Caco-2 (cell line): ENCODE data around the gene DDX5. TPM values are rescaled to one million over a fixed set of nuclear protein-coding genes. Genes with fewer than 3 reads are reported as not detected.

Source experiments
- BruUV-seq: library from RNA; stranded (reverse); fragments of 400-500 nt; replicated peaks from 2 replicates; lab custom pipeline; 2021; lab: Mats Ljungman, UMichigan
- CTCF ChIA-PET: fragments of 300-600 bp; sonication (Branson Sonifier 250); formaldehyde crosslinking; loops from one replicate; lab custom pipeline; 2022; ENCODE audit warnings: antibody characterized with exemption; lab: Charles Lee
- POLR2A ChIA-PET: fragments of 300-600 bp; sonication (Branson Sonifier 250); formaldehyde crosslinking; loops from one replicate; lab custom pipeline; 2022; ENCODE audit warnings: antibody characterized with exemption; lab: Charles Lee
- DNase-seq, 2 experiments: peaks; one replicate each; pipeline versions ENCODE4 v3.0.0 to v3.0.0-alpha.2; 2020 to 2022
- H3K27me3 ChIP-seq: replicated peaks from 2 replicates; pipeline ENCODE4 v1.6.0; 2011; ENCODE audit warnings: low read length; ENCODE audit not compliant: control insufficient read depth, insufficient read depth
- H3K36me3 ChIP-seq: 2 replicates; pipeline ENCODE4 v1.5.1; 2011; ENCODE audit warnings: low read length; ENCODE audit not compliant: control insufficient read depth, insufficient read depth
- H3K4me1 ChIP-seq: fragments of 250-450 bp; sonication (Bioruptor Pico); 2 replicates; pipeline ENCODE4 v1.5.1; 2020; ENCODE audit warnings: mild to moderate bottlenecking
- H3K4me3 ChIP-seq: 2 replicates; pipeline ENCODE4 v1.5.1; 2011; ENCODE audit warnings: low read depth, mild to moderate bottlenecking, control low read depth, low read length
- H3K9me3 ChIP-seq: fragments of 250-450 bp; sonication (Bioruptor Pico); 2 replicates; pipeline ENCODE4 v1.5.1; 2020; ENCODE audit warnings: mild to moderate bottlenecking, moderate library complexity
- H3K27ac Mint-ChIP-seq: one replicate; pipeline ENCODE4 v1.8.0; 2022; ENCODE audit warnings: mixed read lengths; ENCODE audit not compliant: unreplicated experiment
- H3K27me3 Mint-ChIP-seq: one replicate; pipeline ENCODE4 v1.8.0; 2022; ENCODE audit warnings: mixed read lengths; ENCODE audit not compliant: insufficient read depth, unreplicated experiment
- H3K36me3 Mint-ChIP-seq: one replicate; pipeline ENCODE4 v1.8.0; 2022; ENCODE audit warnings: mild to moderate bottlenecking, mixed read lengths; ENCODE audit not compliant: insufficient read depth, unreplicated experiment
- H3K4me1 Mint-ChIP-seq: one replicate; pipeline ENCODE4 v1.8.0; 2022; ENCODE audit warnings: low read depth, mixed read lengths; ENCODE audit not compliant: unreplicated experiment
- H3K4me3 Mint-ChIP-seq: one replicate; pipeline ENCODE4 v1.8.0; 2022; ENCODE audit warnings: mild to moderate bottlenecking, moderate library complexity, mixed read lengths; ENCODE audit not compliant: unreplicated experiment
- H3K9me3 Mint-ChIP-seq: one replicate; pipeline ENCODE4 v1.8.0; 2022; ENCODE audit warnings: mixed read lengths; ENCODE audit not compliant: unreplicated experiment
- CTCF ChIP-seq, 2 experiments: fragments of 200-600 bp in 1 of 2; IDR thresholded peaks; 1 replicate in 1 of 2; 2 replicates in 1 of 2; pipeline versions ENCODE4 v1.5.1 to v1.8.0; 2011 to 2022; ENCODE audit warnings: antibody characterized with exemption in 1 of 2, control low read depth in 1 of 2, inconsistent platforms in 1 of 2, low read depth in 1 of 2, low read length in 1 of 2, mild to moderate bottlenecking in 1 of 2, moderate library complexity in 1 of 2; ENCODE audit not compliant: insufficient read depth in 1 of 2, severe bottlenecking in 1 of 2, unreplicated experiment in 1 of 2
- intact Hi-C: fragments of 100-400 bp; cut with micrococcal nuclease; formaldehyde crosslinking; loops from one replicate; pipeline ENCODE4 v1.10.0; 2022; ENCODE audit not compliant: unreplicated experiment
- total RNA-seq: library from RNA; stranded (reverse); gene quantifications from 2 replicates; pipeline ENCODE4 v1.2.3, GENCODE V29; 2022

DDX5 gene
- total RNA-seq, 1 experiment from 2014 or later: 648 TPM

DNA sequence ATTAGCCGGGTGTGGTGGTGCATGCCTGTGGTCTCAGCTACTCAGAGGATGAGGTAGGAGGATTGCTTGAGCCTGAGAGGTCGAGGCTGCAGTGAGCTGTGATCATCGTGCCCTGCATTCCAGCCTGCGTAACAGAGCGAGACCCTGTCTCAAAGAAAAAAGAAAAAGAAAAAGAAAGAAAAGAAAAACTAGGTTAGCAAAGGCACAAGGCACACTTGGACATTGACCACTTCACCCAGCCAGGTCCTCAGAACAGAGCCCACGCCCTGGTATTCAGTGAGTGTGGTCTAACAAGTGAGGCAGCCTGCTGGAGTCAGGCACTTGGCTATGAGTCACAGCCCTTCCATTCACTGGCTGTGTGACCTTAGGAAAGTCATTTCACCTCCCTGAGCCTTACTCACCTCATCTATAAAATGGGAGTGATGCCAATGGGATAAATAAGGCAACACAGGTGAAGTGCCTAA is 46.8 kb downstream of the DDX5 start:
- H3K27me3 Mint-ChIP-seq: no peaks in the 10 kb centered on the region
- Histone ChIP-seq H3K36me3 (no peaks in the 10 kb centered on the region), H3K4me3 (no peak overlapping the region), H3K4me1 (no peaks in the 10 kb centered on the region), H3K27me3 (no peaks in the 10 kb centered on the region), H3K9me3 (no peaks in the 10 kb centered on the region)
- no TSS peak for BruUV-seq
- no peak overlapping the region for H3K27ac Mint-ChIP-seq
- ChIA-PET POLR2A (no interaction called here), CTCF (interaction anchor here (1.1 kb wide), 1 partner anchor 23 kb away, joined by 3 read pairs; no protein-coding TSS in a partner anchor)
- no peaks in the 10 kb centered on the region for H3K4me1 Mint-ChIP-seq
- no peaks in the 10 kb centered on the region for H3K36me3 Mint-ChIP-seq
- H3K9me3 Mint-ChIP-seq: no peaks in the 10 kb centered on the region
- intact Hi-C loops: no loop called here
- H3K4me3 Mint-ChIP-seq: no peak overlapping the region
- TF ChIP-seq CTCF (IDR thresholded peaks at IDR 0.05; ENCODE audit: insufficient read depth in 1 of 2, low read depth in 1 of 2, low read length in 1 of 2, severe bottlenecking in 1 of 2, unreplicated experiment in 1 of 2): no peak
- peak in 1 of 2 experiments; percentile 46 for DNase-seq

DNA sequence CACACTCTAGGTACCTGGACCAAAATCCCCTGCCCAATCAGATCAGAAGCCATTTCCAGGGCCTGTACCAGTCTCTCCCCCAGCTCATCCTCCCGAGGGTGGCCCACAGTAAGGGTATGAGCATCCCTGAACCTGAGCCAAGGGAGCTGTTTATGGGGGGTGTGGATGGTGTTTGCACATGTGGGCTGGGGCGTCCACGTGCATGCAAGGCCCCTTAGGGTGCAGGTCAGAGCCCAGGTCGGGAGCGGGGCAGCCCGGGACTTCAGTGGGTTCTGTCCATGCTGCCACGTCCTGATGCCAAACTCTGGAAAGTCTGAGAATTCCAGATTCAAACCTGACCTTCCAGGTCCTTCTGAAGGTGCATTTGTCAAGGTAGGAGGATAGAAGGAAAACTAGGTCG is 47.3 kb downstream of the DDX5 start:
- no peak for TF ChIP-seq CTCF (IDR thresholded peaks at IDR 0.05; ENCODE audit: insufficient read depth in 1 of 2, low read depth in 1 of 2, low read length in 1 of 2, severe bottlenecking in 1 of 2, unreplicated experiment in 1 of 2)
- H3K9me3 Mint-ChIP-seq: no peaks in the 10 kb centered on the region
- POLR2A ChIA-PET: no interaction called here
- Histone ChIP-seq H3K36me3 (no peaks in the 10 kb centered on the region), H3K4me1 (no peaks in the 10 kb centered on the region), H3K4me3 (no peak overlapping the region), H3K9me3 (no peaks in the 10 kb centered on the region), H3K27me3 (no peaks in the 10 kb centered on the region)
- no TSS peak for BruUV-seq
- no peak for DNase-seq
- H3K4me3 Mint-ChIP-seq: no peak overlapping the region
- H3K36me3 Mint-ChIP-seq: no peaks in the 10 kb centered on the region
- intact Hi-C loops: no loop called here
- CTCF ChIA-PET: interaction anchor here (1.1 kb wide), 1 partner anchor 24 kb away, joined by 3 read pairs; no protein-coding TSS in a partner anchor
- no peaks in the 10 kb centered on the region for H3K27me3 Mint-ChIP-seq
- H3K4me1 Mint-ChIP-seq: no peaks in the 10 kb centered on the region
- no peak overlapping the region for H3K27ac Mint-ChIP-seq

- Mint-ChIP-seq H3K36me3 (no peaks in the 10 kb centered on the region), H3K27me3 (no peaks in the 10 kb centered on the region), H3K9me3 (no peaks in the 10 kb centered on the region), H3K4me3 (no peak overlapping the region), H3K4me1 (no peaks in the 10 kb centered on the region), H3K27ac (no peak overlapping the region)
- Histone ChIP-seq H3K27me3 (no peaks in the 10 kb centered on the region), H3K36me3 (no peaks in the 10 kb centered on the region), H3K9me3 (no peaks in the 10 kb centered on the region), H3K4me3 (no peak overlapping the region), H3K4me1 (no peaks in the 10 kb centered on the region)
- TF ChIP-seq CTCF (IDR thresholded peaks at IDR 0.05; ENCODE audit: insufficient read depth in 1 of 2, low read depth in 1 of 2, low read length in 1 of 2, severe bottlenecking in 1 of 2, unreplicated experiment in 1 of 2): no peak
- CTCF ChIA-PET: no interaction called here
- BruUV-seq: no TSS peak
- POLR2A ChIA-PET: no interaction called here
- DNase-seq: no peak
- intact Hi-C loops: no loop called here
Observed at GRCh38 chr17:64457156-64457555, 48.9 kb downstream of the DDX5 start.
